ENCODE data around the gene SLC6A20. TPM values are rescaled to one million over a fixed set of nuclear protein-coding genes. Genes with fewer than 3 reads are reported as not detected.
A peak's percentile ranks its signal among the peaks of the same experiment; 100 is the strongest.

Gene SLC6A20
- total RNA-seq, 1 donor from 2014 or later: 55.4 TPM

DNA sequence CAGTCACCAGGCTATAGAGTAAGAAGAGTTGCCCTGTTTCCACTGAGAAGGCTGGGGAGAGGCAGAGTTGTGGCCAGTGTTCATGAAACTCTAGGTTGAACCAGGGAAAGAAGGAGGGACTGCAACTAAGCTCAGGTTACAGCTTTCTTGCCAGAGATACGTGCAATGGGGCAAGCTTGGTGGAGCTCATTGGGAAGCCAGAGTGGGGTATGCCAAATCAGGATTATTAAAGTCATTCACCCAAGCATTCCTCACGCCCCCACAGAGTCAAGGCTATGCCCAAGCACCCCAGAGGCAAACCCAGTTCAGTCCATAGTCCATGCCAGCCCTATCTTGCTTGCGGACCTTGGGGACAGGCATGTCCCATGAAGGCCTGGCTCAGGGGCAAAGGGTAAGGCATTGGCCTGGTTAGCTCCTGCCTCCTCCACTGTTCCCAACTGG lies 17.6 kb downstream of the SLC6A20 start:
- DNase-seq (ENCODE audit: low spot score): no peak

DNA sequence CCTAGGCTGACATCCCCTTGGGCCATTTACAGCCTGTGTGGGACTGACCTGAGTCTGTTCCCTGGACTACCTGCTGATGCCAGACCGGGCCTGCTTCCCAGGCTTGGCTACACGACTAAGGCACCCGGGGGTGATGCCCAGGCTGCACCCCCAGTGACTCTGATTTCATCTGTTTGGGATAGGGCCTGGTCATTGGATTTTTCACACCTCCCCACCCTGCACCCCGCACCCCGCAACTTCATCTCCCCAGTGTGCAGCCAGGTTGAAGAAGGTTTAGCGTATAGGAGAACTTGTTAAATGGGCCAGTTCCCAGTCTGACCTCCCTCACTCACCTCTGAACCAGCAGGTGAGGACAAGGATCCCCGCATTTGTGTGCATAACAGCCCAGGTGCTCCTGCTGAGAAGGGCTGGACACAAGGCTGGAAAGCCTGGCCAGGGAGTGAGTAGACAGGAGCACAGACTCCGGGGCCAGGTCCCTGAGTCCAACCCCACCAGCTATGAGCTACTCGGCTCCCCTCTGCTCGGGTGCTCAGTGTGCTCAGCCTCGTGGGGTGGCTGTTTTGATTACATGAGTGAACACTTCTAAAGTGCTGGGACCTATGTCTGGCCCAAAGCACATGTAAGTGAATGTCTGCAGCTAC lies 18.5 kb downstream of the SLC6A20 start:
- DNase-seq (ENCODE audit: low spot score): no peak

DNA sequence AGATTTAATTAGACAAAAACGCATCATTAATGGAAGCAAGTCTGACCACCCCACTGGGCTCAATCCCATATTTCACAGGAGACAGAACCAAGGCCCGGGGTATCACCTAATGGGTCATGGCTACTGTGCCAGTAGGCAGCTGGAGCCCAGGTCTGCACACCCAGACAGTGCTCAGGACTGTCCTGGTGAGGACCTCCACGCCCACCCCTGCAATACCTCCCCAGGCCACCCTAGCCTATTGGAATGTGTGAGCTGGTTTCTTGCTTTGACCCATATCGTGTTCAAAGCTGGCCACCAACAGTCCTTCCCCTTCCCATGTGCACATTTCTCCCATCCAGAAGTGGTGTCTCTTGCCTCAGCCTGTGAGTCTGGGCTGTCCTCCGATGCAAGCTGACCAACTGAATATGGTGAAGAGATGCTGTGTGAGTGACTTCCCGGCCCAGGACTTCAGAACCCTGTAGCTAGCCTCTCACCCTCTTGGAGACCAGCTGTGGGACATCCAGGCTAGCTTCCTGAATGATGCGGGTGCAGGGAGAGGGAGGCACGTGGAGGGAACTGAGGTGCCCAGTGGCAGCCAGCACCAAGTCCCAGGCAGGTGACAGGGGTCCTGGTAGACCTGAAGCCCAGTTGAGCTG lies 19.1 kb downstream of the SLC6A20 start:
- DNase-seq (ENCODE audit: low spot score): no peak

DNA sequence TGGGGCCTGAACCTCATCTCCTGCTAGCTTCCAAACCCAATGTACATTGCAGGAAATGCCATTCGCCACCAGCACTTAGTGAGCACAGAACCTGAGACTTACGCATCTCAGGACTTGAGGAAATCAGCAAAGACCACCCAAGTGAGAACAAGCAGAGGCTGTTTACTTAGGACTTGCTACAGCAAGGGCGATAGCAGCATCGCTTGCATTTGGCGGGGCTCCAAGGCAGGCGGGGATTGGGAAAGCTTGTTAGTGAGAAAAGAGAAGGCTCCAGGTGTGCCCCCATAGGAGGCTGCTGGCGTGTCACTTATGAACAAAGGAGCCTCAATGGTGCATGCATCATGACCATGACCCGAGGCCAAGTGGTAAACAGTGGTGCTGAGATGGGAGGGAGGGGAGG lies 19.7 kb downstream of the SLC6A20 start:
- no peak for DNase-seq (ENCODE audit: low spot score)

DNA sequence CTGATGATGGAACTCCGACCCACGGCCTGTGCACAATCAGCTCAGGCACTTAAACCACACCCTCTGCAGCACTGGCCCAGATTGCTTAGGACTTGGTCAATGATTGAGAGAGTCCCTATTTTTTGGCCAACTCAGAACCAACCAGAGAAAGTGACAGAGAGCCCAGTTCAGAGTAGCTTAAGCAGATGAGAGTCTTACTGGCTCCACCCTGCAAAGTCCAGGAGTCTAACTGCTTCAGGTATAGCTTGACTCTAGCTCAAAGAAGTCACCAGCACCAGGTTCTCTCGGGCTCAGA lies 20.1 kb downstream of the SLC6A20 start:
- no peak for DNase-seq (ENCODE audit: low spot score)

DNA sequence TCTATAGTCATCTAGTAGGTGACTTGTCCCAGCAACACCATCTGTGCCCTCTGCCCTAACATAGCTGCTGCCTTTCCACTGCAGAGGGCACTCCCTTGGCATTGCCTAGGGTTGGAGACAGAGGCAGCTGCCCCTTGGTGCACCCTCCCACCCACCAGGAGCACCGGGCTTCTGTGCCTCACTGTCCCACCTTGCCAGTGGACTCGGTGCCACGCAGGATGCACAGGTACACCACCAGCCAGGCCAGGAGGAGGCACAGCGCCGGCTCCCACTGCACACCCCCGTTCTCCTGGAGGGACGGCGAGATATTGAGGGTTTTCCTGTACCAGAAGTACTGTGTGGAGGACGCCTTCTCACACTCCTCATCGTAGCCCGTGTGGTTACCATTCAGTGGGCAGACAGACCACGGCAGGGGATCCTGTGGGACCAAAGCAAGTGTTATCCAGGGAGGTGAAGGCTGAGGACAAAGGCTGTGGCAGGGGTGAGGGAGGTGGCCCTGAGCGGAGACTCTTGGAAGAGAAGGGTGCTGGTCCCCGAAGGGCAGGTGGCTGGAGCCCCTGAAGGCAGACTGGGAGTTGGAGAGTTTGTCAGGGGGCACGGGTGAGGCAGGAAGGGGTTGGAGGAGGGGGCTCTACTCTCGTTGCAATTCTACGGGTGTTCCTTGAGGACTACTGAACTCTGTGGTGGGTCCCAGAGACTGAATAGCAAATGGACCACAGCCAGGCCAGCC lies 20.6 kb downstream of the SLC6A20 start:
- no peak for DNase-seq (ENCODE audit: low spot score)

DNA sequence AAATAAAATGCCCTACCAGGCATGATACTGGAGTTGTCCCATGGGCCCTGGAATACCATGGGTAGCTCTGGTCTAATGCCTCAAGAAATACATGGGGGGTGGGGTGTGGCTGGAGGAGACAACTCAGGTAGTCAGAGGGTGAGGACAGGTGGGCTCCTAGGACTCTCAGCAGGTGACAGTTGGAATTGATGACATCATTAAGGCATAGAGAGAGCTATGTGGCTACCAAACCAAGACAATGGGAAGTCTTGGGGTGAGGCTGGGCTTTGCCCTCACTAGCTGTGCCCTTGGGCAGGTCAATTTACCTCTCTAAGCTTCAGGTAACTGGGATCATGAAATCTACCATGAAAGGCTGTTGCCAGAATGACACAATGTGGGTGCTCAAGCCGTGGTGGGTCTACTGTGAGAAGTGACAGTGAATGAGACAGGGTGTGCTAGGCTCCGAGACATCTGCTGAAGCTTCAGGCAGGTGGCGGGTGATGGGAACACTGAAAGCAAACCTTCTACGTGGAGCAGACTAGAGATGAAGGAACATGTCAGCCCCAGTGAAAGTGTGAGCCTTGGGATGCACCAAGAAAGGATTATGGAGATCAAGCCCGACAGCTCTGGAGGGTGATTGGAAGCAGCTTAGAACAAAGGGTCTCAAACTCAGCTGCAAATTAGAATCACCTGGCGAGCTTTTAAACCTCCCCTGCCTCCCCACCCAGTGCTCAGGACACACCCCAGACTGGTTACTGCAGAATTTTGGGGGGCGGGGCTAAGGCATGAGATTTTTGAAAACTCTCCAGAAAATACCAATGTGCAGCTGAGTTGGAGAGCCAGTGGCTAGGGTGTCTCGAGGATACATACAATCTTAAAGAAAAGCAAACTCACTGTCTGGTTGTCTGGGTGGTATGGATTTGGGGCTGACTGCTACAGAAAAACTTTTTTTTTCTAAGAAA lies 21.5 kb downstream of the SLC6A20 start:
- DNase-seq (ENCODE audit: low spot score): no peak

DNA sequence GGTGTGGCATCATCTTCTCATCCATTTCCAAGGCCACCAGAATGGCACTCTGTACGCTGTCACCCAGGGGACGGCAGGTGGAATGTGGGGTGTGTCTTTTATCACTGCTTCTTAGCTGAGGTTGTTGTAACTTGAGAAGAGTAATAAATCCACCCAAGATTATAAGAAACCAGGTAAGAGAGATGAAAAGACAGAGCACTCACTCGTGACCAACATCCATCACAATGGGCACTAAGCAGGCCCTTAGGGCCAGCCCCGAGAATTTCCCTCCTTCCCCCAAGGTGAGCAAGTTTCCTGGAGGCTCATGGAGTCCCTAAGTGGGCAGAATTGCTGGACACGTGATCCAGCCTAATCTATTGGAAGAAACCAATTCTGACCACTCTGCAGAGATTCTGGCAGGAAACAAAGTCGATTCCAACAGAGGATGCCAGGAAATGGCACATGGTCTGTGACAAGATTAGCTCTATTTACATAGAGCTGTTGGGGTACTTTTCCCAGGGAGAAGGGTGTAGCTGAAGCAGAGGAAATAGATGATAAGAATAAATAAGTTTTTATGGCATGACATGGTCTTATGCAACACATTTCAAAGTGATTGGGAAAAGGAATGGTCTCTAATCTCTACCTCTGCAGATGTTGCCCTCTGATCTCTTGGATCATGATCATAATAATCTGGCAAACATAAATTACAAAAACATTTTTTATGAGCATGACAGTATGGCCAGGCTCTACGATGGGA lies 22.5 kb downstream of the SLC6A20 start:
- no peak for DNase-seq (ENCODE audit: low spot score)

DNA sequence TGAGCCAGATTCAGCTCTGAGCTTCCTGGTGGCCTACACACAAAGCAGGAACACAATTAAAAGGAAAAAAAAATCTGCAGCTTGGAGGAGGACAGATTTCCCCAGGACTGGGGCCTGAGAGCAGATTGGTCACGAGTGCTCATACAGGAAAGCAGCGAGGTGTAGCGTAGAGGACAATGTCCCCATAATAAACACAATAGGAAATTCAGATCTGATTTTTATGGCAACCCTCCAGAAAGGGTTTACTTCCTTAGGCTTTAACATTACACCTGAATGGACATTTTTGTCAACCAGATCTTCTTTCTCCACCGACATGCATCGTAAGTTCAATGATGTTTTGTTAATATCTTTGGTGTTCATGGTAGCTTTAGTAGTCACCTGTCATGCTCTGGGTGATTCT lies 23.3 kb downstream of the SLC6A20 start:
- DNase-seq (ENCODE audit: low spot score): no peak

DNA sequence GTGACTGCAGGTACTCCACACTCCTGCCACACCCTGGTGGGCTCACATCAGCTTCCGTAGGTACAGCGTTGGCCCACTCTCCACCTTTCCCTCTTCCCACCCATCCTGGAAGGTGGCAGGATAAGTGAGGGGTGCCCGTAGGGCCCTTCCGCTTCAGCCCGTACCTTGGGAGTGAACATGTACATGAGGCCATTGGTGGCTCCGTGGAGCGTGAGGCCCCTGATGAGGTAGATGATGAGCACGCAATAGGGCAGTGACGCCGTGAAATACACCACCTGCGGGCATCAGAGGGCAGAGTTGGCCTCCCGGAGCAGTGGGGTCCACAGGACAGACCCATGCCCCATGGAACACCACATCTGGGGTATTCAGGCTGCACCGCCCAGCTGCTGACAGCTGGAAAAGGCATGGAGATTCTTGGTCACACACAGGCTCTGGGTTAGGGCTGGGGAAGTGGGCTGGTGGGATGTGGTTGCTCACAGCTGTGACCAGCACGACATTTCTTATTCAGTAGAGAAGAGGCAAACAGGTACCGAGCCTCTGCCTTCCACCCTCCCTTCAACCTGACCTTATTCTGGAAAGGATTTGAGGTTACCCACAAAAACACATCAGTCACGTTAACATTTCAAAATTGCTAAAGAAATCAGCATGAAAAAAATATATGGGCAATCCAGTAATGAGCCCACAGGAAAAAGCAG lies 23.8 kb downstream of the SLC6A20 start:
- no peak for DNase-seq (ENCODE audit: low spot score)

DNA sequence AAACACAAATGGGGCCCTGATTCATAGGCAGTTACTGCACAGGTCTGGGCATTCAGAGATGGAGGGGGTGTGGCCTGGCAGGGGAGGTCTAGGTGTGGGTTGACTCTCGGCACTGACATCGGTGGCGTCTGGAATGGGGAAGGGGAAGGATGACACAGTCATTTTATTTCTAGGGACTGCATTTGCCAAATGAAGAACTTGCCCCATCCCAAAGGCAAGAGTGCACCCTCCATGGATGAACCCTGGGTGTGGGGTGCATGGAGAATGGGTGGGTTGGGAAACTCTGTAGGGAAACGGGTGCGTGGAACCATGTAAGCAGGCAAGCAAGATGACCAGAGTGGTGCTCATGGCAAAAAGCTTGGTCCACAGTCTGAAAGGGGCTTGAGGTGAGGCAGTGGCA lies 24.5 kb downstream of the SLC6A20 start:
- no peak for DNase-seq (ENCODE audit: low spot score)

DNA sequence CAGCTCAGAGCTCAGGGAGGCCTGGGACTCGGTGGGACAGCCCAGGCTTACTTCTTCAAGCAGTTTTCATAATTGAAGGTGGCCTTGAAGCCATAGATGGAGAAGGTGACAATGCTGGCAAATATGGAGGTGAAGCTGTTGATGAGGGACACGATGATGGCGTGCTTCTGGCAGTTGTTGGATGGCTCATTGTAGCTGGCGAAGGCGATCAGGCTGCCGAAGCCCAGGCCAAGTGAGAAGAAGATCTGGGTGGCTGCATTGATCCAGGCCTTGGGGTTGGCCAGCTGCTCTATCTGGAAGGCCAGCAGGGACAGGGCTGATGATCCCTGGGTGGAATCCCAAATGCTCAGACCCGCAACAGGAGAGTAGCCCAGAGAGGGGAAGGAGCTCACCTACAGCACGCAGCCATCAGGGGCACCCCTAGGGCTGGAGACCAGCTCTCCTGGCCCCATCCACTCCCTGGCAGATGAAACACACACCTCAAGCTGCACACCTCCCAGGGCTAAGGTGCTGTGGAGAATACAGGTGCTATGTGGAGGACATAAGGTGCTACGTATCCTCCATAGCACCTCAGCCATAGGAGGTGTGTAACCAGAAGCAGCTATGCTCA lies 25.1 kb downstream of the SLC6A20 start:
- DNase-seq (ENCODE audit: low spot score): no peak

DNA sequence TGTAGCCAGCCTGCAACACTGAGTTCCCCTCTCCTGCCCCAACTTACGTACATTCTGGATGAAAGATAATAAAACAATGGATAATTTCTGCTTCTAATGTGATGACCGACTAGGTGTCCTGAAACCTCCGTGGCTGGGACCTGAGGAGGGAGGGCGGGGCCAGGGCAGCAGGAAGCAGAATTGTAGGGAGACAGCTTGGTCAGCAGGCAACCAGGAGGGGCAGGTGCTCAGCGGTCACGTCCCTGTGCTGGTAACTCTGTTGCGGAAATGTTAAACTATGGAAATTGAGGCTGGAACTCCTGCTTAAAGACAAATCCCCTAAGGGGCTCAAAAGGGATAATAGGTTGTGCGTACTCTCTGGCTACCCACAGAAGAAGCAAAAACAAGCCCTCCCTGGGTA lies 30.4 kb downstream of the SLC6A20 start:
- DNase-seq (ENCODE audit: low spot score): peak; percentile 8

DNA sequence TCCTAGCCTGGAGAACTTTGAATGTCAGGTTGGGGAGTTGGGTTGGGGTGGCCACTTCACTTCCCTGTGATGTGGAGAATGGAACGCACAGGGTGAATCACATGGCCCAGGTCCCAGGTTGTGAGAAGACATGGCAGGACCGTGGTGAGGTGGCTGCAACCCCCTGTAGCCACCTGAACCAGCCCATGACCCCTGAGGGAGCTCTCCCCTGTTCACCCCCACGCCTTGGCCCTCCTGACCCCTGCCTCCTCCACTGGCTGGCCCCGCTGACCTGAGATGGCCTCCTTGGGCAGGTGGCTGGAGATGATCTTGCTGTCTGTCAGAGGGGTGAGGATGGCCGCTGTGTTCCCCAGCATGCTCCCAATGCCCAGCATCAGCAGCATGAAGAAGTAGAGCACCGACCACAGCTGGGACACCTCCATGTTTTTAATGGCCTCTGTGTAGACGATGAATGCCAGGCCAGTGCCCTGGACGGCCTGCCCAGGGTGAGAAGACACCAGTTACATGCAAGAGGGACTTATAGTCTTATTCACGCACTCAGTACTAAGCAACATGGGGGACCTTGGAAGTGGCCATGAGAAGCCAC lies 31.0 kb downstream of the SLC6A20 start:
- peak; percentile 8 for DNase-seq (ENCODE audit: low spot score)

DNA sequence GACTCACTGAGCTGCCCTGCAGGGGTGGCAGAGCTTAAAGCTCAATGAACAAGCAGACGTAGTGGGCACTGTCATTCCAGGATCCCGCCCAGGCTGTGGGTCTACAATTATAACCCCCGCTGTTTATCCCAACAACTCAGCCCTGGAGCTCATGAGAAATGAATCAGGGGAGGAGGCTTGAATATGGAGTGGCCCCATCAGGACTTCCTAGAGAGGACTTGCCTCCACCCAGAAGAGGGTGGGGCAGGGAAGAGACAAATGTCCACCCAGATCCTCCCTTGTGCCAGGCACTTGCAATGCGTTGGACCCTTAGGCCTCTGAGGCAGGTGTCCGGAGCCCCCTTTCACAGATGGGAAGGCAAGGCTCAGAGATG lies 33.0 kb downstream of the SLC6A20 start:
- DNase-seq (ENCODE audit: low spot score): peak; percentile 8

DNA sequence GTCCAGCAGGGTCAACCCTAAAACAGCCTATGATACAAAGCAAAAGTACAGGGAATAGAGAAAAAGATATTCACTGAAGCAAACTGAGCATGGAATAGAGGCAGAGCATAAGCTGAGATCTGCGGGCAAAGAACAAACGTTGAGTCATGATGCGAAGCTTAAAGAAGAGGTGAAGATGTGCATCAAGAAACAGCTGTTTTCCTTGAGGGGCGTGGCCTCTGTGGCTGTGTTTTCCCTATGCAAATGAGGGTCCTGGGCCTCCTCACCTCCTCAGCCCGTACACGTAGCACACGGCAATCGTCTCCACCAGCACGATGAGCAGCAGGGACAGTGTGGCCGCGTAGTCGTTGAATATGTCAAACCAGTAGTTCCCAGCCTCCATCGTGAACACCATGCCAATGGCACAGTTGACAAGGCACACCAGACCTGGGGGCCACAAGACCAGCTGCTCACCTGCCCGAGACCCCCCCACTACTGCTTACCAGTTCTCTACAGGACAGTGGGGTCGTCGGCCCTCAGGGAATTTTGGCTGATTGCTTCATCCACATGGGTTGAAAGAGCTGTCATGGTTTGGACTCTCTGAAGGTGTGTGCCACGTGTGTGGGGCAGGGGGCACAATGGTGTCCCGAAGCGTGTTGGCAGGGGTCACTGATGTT lies 33.6 kb downstream of the SLC6A20 start:
- DNase-seq (ENCODE audit: low spot score): peak; percentile 9

DNA sequence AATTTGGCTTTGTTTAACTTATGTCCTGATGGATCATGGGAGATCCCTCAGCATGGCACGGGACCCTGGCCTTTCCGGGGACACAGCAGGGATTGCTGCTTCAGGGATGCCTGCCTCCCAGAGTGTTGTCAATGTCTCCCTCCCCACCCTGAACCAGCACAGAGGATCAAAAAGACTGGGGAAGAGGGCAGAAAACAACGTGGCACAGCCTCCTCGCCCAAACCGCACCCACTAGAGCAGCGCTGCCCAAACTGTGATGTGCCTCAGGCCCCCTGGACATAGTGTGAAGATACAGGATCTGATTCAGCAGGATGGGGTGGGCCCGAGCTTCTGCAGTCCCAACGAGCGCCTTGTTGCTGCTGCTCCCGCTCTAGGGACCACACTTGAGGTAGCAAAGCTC lies 34.5 kb downstream of the SLC6A20 start:
- DNase-seq (ENCODE audit: low spot score): peak; percentile 6

DNA sequence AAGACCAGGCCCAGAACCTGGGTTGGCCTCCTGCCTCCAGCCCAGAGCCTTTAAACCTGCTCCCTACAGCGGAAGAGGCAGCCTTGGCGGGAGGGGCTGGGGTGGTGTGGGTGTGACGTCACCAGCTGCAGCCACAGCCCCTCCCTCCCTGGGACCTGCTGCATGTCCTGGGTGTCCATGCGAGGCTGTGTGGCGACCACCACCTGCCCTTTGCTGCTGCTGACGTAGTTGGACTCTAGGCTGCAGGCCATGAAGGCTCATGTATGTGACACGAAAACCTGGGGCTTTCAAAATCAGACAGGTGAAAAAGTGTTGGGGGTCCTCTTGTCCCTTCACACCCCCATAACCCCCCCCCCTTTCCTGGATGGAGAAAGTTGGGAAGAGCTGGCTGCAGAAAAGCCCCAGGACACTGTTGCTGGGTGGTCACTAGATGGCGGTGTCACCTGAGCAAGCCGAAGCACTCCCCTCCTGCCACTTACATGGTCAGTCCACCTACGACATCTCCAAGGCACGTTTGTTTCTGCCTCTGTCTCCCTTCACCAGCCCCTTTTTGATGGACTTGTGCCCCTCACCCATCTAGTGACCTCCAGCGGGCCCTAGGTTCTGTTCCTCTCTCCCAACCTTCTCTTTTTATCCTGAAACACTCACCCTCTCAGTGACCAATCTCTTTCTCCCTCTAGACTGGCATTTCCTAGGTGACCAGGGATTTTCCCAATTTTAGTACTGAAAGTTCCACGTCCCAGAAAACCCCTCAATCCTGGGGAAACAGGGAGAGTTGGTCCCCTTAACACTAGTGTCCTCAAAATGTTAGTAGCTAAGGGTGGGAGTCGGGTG lies 35.2 kb downstream of the SLC6A20 start:
- peak; percentile 40 for DNase-seq (ENCODE audit: low spot score)

DNA sequence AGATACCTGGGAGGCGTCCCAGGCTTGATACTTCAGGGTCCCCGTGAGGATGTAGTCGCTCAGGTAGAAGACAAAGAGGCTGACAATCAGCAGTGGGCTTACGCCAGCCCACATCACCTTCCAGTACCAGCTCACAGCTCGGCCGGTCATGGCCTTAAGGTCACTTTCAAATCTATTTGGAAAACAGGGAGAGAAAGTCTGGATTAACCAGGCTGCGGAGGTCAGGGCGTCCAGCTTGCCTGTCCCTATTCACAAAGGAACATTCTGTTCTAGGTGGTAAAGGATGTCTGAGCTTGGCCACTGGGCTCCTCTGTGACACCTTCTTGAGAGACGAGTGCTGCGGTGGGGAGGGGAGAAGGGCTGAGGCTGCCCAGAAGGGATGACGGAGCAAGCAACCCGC lies 36.5 kb downstream of the SLC6A20 start:
- peak; percentile 6 for DNase-seq (ENCODE audit: low spot score)

Measured in mucosa of gallbladder (tissue), 1 donor.